ENCODE results near the gene ADAMTS17.

DNA sequence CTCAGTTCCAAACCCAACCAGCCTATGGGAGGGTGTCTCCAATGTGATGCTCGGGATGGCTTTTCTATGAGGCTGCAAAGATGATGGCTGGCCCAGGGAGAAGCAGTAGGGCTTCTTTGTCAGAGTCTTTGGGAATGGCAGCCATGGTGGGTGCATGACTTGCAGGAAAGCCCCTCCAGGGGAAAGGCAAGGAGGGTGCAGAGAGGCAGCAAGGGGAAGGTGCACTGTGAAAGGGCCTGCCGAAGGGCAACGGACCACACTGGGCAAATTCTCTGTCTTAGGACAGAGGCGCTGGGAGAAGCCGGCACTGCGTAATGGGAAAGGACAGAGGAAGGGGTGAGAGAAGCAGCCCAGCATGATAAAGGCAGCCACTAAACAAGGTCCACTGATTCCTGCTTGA is 305.8 kb downstream of the ADAMTS17 start:
- TF ChIP-seq ZNF274 (IDR thresholded peaks at IDR 0.05; ENCODE audit: low read depth, low read length): no peak
- TF ChIP-seq YY1 (IDR thresholded peaks at IDR 0.05; ENCODE audit: insufficient read depth, insufficient read length): no peak
- TF ChIP-seq SUZ12 (IDR thresholded peaks at IDR 0.05; ENCODE audit: extremely low read depth, insufficient read depth, insufficient read length): no peak
